HG02763 (cell line): ENCODE results near the gene RGMB.

Experiments
- ATAC-seq: cut with Tn5 transposase; IDR thresholded peaks from one replicate; pipeline ENCODE4 v1.9.1; 2021; ENCODE audit warnings: mild to moderate bottlenecking, moderate library complexity; ENCODE audit not compliant: unreplicated experiment

The RGMB gene

GRCh38 chr5:98767581-98767980 is 5.9 kb upstream of the RGMB start:
- ATAC-seq, result no peak

- peak; percentile 41 for ATAC-seq
Measured at GRCh38 chr5:98768160-98768959, 5.1 kb upstream of the RGMB start.

GRCh38 chr5:98768960-98769209 is 4.6 kb upstream of the RGMB start:
- no peak for ATAC-seq

- no peak for ATAC-seq
Measured at GRCh38 chr5:98769210-98769958, 4.1 kb upstream of the RGMB start.

- ATAC-seq, result no peak
Measured at GRCh38 chr5:98769959-98770208, 3.6 kb upstream of the RGMB start.

GRCh38 chr5:98770209-98770910 is 3.1 kb upstream of the RGMB start:
- ATAC-seq, result no peak

- ATAC-seq, result no peak
Measured at GRCh38 chr5:98770911-98771322, 2.5 kb upstream of the RGMB start.

GRCh38 chr5:98771382-98772109 is 1.9 kb upstream of the RGMB start:
- no peak for ATAC-seq

- ATAC-seq, result no peak
Measured at GRCh38 chr5:98772415-98773213, 849 bp upstream of the RGMB start.

GRCh38 chr5:98773214-98773463 is 324 bp upstream of the RGMB start:
- ATAC-seq, result no peak

GRCh38 chr5:98774192-98775033 is 950 bp downstream of the RGMB start:
- peak; percentile 22 for ATAC-seq

- ATAC-seq, result no peak
Measured at GRCh38 chr5:98775246-98776065, 2.0 kb downstream of the RGMB start.

GRCh38 chr5:98776066-98776705 is 2.7 kb downstream of the RGMB start:
- ATAC-seq, result no peak

- no peak for ATAC-seq
Measured at GRCh38 chr5:98777295-98777694, 3.8 kb downstream of the RGMB start.

GRCh38 chr5:98779264-98779877 is 5.9 kb downstream of the RGMB start:
- no peak for ATAC-seq

GRCh38 chr5:98780390-98780789 is 6.9 kb downstream of the RGMB start:
- ATAC-seq, result no peak

- ATAC-seq, result no peak
Measured at GRCh38 chr5:98781520-98781919, 8.1 kb downstream of the RGMB start.

- ATAC-seq, result no peak
Measured at GRCh38 chr5:98781964-98782363, 8.5 kb downstream of the RGMB start.
